Activated CD4-positive, alpha-beta T cell treated with anti-CD3 and anti-CD28 coated beads for 36 hours (primary cell): ENCODE results near the gene KLRK1. TPM values are rescaled to one million over a fixed set of nuclear protein-coding genes. Genes with fewer than 3 reads are reported as not detected.
"Not testable (repeated sequence)": the region's sequence is repeated elsewhere in the genome, so short reads cannot be mapped to it uniquely, and the experiment has no call there.

ENCODE experiments used
- ATAC-seq: fragments of 200-7000 bp; cut with Tn5 transposase; one replicate; pipeline ENCODE4 v1.10.0; 2021; ENCODE audit warnings: mild to moderate bottlenecking, moderate library complexity
- CTCF ChIA-PET: fragments of 350-600 bp; sonication (Branson Sonifier 250); formaldehyde crosslinking; loops from one replicate; lab custom pipeline; 2021; ENCODE audit warnings: antibody characterized with exemption; lab: Charles Lee
- POLR2A ChIA-PET: fragments of 350-600 bp; sonication (Branson Sonifier 250); formaldehyde crosslinking; loops from one replicate; lab custom pipeline; 2021; ENCODE audit warnings: antibody characterized with exemption, inconsistent platforms; lab: Charles Lee
- DNase-seq: peaks from one replicate; pipeline ENCODE4 v3.0.0-alpha.2; 2020
- H3K27ac Mint-ChIP-seq: one replicate; pipeline ENCODE4 v1.8.0; 2021; ENCODE audit warnings: mixed read lengths
- H3K27me3 Mint-ChIP-seq: one replicate; pipeline ENCODE4 v1.8.0; 2021; ENCODE audit warnings: mixed read lengths
- H3K36me3 Mint-ChIP-seq: one replicate; pipeline ENCODE4 v1.8.0; 2021; ENCODE audit warnings: low read depth, mixed read lengths
- H3K4me1 Mint-ChIP-seq: one replicate; pipeline ENCODE4 v1.8.0; 2021; ENCODE audit warnings: mixed read lengths
- H3K4me3 Mint-ChIP-seq: one replicate; pipeline ENCODE4 v1.8.0; 2021; ENCODE audit warnings: mild to moderate bottlenecking, moderate library complexity, mixed read lengths
- H3K9me3 Mint-ChIP-seq: one replicate; pipeline ENCODE4 v1.8.0; 2021; ENCODE audit warnings: low read depth, mixed read lengths
- intact Hi-C, 2 experiments: fragments of 100-400 bp; cut with DNase I in 1 of 2; cut with micrococcal nuclease in 1 of 2; formaldehyde crosslinking; loops; one replicate each; pipeline versions ENCODE4 v1.14.2 to v1.15.1; 2022 to 2024; cut with DNase I, micrococcal nuclease
- total RNA-seq, 2 experiments: library from RNA; stranded (reverse); gene quantifications; one replicate each; pipeline ENCODE4 v1.2.3, GENCODE V29; 2021

The KLRK1 gene
- total RNA-seq, 2 experiments from 2014 or later: not detected

DNA sequence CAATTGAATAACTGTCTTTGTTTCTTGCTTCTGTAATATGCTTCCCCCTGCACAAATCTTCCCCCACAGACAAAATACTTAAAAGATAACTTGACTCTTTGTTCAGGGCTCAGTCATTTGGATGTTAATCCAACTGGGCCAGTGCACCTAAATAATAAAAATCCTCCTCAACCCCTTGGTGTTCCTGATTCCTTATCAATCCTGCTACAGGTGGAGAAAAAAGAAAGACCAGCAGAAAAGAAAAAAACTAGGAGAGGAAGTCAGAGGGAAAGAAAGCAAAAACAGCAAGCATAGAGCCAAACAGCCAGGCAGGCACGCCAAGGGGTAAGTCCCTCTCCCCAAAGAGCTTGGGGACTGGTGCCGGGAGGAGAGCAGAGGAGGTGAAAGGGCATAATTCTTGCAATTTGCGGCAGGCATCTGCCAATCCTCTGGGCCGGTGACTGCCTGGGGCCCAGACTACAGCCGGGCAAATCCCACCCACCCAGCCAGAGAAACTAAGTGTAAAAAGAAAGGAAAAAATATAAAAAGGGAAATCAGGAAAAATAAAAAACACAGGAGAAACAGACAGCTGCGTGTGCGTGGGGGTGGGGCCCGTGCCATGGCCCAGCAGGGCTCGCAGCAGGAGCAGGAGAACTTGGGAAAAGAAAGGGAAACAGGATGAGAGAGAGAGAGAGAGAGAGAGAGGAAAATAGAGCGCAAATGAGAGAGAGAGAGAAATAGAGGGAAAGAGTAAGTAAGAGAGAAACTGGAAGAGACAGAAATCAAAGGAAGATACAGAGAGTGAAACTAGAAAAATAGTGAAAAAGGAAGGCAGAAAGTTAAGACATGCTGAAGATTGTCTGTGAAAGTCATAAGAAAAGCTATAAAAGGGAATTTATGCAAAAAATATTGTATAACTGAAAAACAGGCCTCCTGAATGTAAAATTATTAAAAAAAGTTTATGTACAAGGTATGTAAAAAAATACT is 21.4 kb downstream of the KLRK1 start:
- ChIA-PET CTCF (interaction anchor here (1.6 kb wide), 1 partner anchor 22 kb away, joined by 4 read pairs; no protein-coding TSS in a partner anchor), POLR2A (no interaction called here)
- no peak for DNase-seq
- Mint-ChIP-seq H3K27me3 (no peaks in the 10 kb centered on the region), H3K9me3 (peaks cover 4% of the 10 kb centered on the region), H3K4me1 (peaks cover 10% of the 10 kb centered on the region), H3K36me3 (peaks cover 2% of the 10 kb centered on the region), H3K4me3 (no peak overlapping the region), H3K27ac (no peak overlapping the region)
- no peak for ATAC-seq
- intact Hi-C loops: loop anchor here in 1 of 2 experiments (10.0 kb wide), 1 partner anchor 624 kb away; no protein-coding TSS in a partner anchor

DNA sequence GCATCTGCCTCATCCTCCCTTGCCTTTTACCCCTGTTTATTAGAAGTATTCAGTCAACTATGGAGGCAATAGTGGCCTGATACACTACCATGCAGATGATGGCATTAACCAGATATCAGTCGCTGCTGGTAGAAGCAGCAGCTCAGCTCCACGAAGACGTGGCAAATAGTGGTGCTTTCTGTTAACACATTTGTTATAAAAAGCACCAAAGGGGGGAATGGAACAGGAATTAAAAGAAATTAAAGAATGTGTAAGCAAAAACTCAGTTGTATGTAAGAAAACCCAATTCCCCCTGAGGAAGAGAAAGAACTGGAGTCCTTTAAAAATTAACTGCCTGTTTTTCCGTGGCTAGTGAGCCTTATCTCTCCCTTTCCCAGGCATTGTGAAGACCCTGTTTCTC is 22.1 kb downstream of the KLRK1 start:
- DNase-seq, H3K9me3 Mint-ChIP-seq, H3K27ac Mint-ChIP-seq, H3K4me1 Mint-ChIP-seq, H3K36me3 Mint-ChIP-seq, POLR2A ChIA-PET, H3K27me3 Mint-ChIP-seq, ATAC-seq, H3K4me3 Mint-ChIP-seq: not testable (repeated sequence)
- intact Hi-C loops: loop anchor here in 1 of 2 experiments (10.0 kb wide), 1 partner anchor 623 kb away; no protein-coding TSS in a partner anchor
- CTCF ChIA-PET: interaction anchor here (1.2 to 1.6 kb wide), 2 partner anchors 23 to 132 kb away, joined by 4 read pairs; no protein-coding TSS in a partner anchor

DNA sequence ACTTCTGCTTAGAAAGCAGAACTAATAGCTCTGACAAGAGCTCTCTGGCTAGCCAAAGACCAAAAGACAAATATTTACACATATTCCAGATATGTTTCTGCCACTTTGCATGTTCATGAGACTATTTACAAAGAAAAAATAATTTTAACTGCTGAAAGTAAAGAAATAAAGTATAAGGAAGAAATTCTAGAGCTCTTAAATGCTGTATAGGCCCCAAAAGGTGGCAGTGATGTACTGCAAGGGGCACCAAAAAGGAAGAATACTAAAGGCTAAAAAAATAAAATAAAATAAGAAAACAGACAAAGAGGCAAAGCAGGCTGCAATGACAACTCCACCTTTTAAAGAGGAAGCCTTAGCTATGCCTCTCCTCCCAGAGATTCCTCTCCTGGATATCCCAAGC is 23.0 kb downstream of the KLRK1 start:
- no peaks in the 10 kb centered on the region for H3K27me3 Mint-ChIP-seq
- ChIA-PET POLR2A (interaction anchor here (0.6 kb wide), 1 partner anchor 244 kb away, joined by 4 read pairs; no protein-coding TSS in a partner anchor), CTCF (interaction anchor here (0.8 to 1.6 kb wide), 6 partner anchors 10 to 1168 kb away, joined by 3 to 4 read pairs (median 4); no protein-coding TSS in a partner anchor)
- no peak overlapping the region for H3K27ac Mint-ChIP-seq
- ATAC-seq: no peak
- H3K36me3 Mint-ChIP-seq: peaks cover 2% of the 10 kb centered on the region
- no peak for DNase-seq
- H3K4me3 Mint-ChIP-seq: no peak overlapping the region
- intact Hi-C loops: loop anchor here in 1 of 2 experiments (10.0 kb wide), 1 partner anchor 622 kb away; no protein-coding TSS in a partner anchor
- peaks cover 4% of the 10 kb centered on the region for H3K9me3 Mint-ChIP-seq
- peaks cover 3% of the 10 kb centered on the region for H3K4me1 Mint-ChIP-seq

DNA sequence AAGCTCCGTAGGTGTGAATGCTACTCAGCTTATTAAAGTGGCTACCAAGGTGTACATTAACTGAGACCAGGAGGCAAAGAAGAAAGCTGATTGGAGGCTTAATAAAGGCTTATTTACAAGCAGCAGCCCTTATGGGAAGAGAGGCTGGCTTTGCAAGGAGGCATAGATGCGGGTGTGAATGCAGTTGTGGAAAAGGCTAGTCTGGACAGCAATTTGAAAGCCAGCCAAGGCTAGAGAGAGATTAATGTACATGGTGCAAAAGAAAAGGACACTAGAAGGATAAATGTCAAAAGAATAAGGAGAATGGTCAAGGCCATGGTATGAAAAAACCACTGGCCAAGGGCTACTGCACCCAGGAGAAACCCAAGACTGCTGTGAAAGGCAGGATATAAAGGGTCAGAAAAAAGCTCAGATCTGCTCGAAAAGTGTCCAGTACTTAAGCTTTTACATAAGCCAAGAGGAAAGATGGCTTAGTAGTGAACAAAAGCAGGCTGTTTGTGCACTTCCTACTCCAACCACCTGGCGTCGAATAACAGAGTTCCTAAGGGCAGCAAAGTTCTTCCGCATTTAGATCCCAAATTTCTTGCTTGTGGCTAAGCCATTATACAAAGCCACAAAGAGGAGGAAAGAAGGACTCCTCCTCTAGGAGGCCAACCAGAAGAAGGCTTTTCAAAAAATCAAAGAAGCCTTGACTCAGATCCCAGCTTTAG is 24.0 kb downstream of the KLRK1 start:
- DNase-seq (no peak), ATAC-seq (no peak)
- Mint-ChIP-seq H3K27me3 (no peaks in the 10 kb centered on the region), H3K4me3 (no peak overlapping the region), H3K36me3 (peaks cover 2% of the 10 kb centered on the region), H3K27ac (no peak overlapping the region), H3K9me3 (peaks cover 4% of the 10 kb centered on the region), H3K4me1 (peaks cover 3% of the 10 kb centered on the region)
- intact Hi-C loops: loop anchor here in 1 of 2 experiments (1.0 to 10.0 kb wide), 5 partner anchors 45 to 805 kb away; partner anchors contain the start of genes MAGOHB and SMIM10L1
- ChIA-PET CTCF (interaction anchor here (0.6 to 1.5 kb wide), 6 partner anchors 11 to 852 kb away, joined by 3 read pairs; no protein-coding TSS in a partner anchor), POLR2A (interaction anchor here (1.7 kb wide), 1 partner anchor 152 kb away, joined by 4 read pairs; no protein-coding TSS in a partner anchor)

DNA sequence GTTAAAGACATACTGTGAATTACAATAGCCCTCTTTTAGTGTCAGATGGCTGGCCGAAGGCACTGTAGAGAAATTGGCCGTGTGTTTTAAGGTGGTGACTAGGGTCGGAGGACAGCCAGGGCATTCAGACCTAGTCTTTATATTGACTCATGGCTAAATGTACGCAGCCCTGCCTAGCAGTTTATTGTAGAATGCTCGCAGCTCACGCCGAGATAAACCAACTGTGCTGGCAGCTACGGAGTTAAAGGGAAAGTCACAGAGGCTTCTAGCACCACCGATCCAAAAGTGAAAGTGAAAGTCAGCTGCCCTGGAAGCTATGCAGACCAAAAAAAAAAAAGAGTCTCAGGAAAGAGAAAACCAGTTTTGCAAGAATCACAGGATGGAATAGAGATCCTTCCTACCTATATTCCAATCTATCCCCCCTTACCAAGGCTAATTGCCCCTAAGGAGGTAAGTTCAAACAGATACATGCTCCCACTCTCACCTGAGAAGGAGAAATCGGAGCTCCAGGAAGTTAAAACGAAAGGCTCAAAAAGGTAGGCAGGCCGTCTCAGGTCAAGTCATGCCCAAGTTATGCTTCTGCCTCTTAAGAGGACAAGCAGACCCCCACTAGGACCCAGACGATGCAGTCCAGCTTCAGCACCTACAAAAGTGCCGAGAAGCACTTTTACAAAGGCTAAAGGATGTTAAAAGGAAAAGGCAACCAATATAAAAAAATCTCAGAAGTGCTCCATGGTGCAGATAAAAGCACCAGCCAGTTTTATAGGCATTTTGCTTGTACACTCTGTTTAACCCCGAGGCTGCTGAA is 24.8 kb downstream of the KLRK1 start:
- no peak overlapping the region for H3K4me3 Mint-ChIP-seq
- H3K9me3 Mint-ChIP-seq: peaks cover 4% of the 10 kb centered on the region
- CTCF ChIA-PET: interaction anchor here (0.6 to 1.2 kb wide), 7 partner anchors 9 to 818 kb away, joined by 3 to 4 read pairs (median 3); no protein-coding TSS in a partner anchor
- H3K27me3 Mint-ChIP-seq: no peaks in the 10 kb centered on the region
- intact Hi-C loops: loop anchor here in 1 of 2 experiments (1.0 to 10.0 kb wide), 6 partner anchors 44 to 806 kb away; partner anchors contain the start of genes MAGOHB and SMIM10L1
- peak; percentile 76 for DNase-seq
- no peak overlapping the region for H3K27ac Mint-ChIP-seq
- H3K36me3 Mint-ChIP-seq: peaks cover 2% of the 10 kb centered on the region
- peak; percentile 84 for ATAC-seq
- H3K4me1 Mint-ChIP-seq: peaks cover 3% of the 10 kb centered on the region
- POLR2A ChIA-PET: interaction anchor here (0.6 to 1.7 kb wide), 2 partner anchors 43 to 152 kb away, joined by 4 read pairs; no protein-coding TSS in a partner anchor

DNA sequence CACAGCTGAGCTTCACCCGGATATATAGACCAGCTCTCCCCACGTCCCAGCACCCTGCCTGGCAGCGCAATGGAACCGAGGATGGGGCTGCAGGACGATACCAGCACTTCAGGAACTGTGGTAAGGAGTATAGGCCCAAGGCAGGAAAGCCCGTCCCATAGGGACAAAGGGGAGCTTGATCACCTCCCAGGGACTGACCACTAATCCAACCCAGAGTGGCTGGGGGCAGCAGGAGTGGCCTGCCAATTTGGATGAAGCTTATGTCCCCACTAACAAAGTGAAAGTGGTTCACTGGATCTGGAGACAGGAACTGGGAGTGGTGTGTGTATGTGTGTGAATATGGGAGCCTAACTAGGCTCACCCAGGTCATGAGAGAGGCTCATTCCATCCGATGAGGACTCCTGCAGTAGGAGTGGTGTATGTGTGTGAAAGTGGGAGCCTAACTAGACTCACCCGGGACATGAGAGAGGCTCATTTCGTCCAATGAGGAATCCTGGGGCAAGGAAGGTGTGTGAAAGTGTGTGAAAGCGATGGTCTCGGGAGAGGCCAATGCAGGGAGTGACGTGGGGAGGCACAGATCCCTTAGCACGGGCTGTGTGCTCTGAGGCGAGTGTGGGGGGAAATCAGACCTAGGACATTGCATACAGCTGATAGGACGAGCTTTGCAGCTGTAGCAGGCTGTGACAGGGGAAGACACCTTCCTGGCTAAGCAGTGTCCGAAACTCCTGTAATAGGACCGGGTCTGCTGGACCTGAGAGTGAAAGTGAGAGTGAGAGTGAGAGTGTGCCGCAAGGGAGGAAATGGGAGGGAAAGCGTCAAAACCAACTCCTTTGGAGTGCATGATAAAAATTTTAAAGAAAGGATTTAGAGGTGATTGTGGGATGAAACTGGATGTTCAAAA is 25.7 kb downstream of the KLRK1 start:
- Mint-ChIP-seq H3K27ac (no peak overlapping the region), H3K27me3 (no peaks in the 10 kb centered on the region), H3K36me3 (peaks cover 2% of the 10 kb centered on the region), H3K9me3 (peaks cover 4% of the 10 kb centered on the region), H3K4me3 (no peak overlapping the region), H3K4me1 (peaks cover 4% of the 10 kb centered on the region)
- ChIA-PET POLR2A (interaction anchor here (0.6 to 1.7 kb wide), 2 partner anchors 43 to 151 kb away, joined by 4 read pairs; no protein-coding TSS in a partner anchor), CTCF (interaction anchor here (0.6 to 1.2 kb wide), 2 partner anchors 34 to 154 kb away, joined by 3 read pairs; no protein-coding TSS in a partner anchor)
- DNase-seq (peak; percentile 38), ATAC-seq (peak; percentile 63)
- intact Hi-C loops: loop anchor here in 1 of 2 experiments (1.0 to 10.0 kb wide), 3 partner anchors 43 to 619 kb away; no protein-coding TSS in a partner anchor

DNA sequence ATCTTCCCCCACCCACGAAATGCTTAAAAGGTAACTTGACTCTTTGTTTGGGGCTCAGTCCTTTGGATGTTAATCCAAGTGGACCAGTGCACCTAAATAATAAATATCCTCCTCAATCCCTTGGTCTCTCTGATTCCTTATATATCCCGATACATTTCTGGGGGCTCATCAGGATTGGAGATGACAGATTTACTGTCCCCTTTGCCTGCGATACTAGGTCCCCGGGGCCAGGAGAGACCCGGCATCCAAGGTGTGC is 26.3 kb downstream of the KLRK1 start:
- DNase-seq: no peak
- no peak overlapping the region for H3K4me3 Mint-ChIP-seq
- CTCF ChIA-PET: no interaction called here

DNA sequence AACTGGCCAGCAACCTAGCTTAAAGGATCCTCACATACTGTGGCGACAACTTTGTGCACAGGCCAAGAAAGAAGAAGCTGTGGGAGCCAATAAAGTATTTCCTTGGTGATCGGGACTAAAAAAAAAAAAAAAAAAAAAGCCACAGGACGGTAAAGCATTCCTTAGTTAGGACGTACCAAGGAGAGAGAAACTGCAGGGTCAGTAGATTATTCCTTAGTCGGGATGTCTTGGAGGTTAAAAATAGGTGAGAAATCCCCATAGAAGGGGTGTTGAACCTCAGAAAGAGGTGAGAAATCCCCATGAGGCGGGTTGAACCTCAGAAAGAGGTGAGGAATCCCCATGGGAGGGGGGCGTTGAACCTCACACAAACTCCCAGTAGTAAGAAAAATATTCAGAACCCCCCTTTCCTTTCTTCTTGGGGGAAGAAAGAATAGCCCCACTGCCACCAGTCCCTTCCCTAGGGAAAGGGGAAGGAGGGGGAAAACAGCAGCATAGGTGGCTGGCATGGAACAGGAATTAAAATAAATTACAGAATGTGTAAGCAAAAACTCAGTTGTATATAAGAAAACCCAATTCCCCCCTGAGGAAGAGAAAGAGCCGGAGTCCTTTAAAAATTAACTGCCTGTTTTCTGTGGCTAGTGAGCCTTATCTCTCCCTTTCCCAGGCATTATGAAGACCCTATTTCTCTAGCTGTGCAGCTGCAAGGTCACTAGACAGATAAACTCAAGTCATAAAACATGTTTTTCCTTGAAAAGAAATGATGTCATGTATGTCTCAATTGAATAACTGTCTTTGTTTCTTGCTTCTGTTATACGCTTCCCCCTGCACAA is 26.8 kb downstream of the KLRK1 start:
- Mint-ChIP-seq H3K4me1 (peaks cover 2% of the 10 kb centered on the region), H3K9me3 (peaks cover 2% of the 10 kb centered on the region), H3K27ac (no peak overlapping the region), H3K27me3 (no peaks in the 10 kb centered on the region), H3K4me3 (no peak overlapping the region), H3K36me3 (peaks cover 2% of the 10 kb centered on the region)
- CTCF ChIA-PET: no interaction called here
- no peak for DNase-seq
- ATAC-seq: no peak
- intact Hi-C loops: loop anchor here in 1 of 2 experiments (10.0 kb wide), 1 partner anchor 618 kb away; no protein-coding TSS in a partner anchor
- POLR2A ChIA-PET: no interaction called here

More for the DNA sequence above, 26.3 kb downstream of the KLRK1 start:
- peaks cover 4% of the 10 kb centered on the region for H3K9me3 Mint-ChIP-seq
- intact Hi-C loops: loop anchor here in 1 of 2 experiments (10.0 kb wide), 1 partner anchor 619 kb away; no protein-coding TSS in a partner anchor
- POLR2A ChIA-PET: no interaction called here
- peaks cover 2% of the 10 kb centered on the region for H3K4me1 Mint-ChIP-seq
- H3K36me3 Mint-ChIP-seq: peaks cover 2% of the 10 kb centered on the region
- no peaks in the 10 kb centered on the region for H3K27me3 Mint-ChIP-seq
- no peak for ATAC-seq
- H3K27ac Mint-ChIP-seq: no peak overlapping the region

DNA sequence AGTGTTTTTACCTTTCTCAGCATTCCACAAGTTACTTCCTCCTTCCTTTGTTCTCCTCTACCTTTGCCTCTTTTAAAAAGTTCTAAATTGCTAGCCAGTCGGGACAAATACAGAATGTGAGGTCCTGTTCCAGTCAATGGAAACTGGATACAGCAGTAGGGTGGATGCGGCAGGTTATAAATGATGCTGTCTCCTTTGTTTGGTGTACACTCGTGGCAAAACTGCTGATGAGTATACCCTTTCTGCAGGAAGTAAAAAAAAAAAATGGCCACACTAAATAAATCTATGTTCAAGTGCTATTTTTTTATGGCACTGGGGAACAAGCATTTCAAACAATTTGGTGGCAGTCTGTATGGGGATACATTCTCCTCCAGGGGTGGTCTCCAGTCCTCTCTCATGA is 27.5 kb downstream of the KLRK1 start:
- no peak overlapping the region for H3K4me3 Mint-ChIP-seq
- H3K36me3 Mint-ChIP-seq: no peaks in the 10 kb centered on the region
- intact Hi-C loops: loop anchor here in 1 of 2 experiments (10.0 kb wide), 1 partner anchor 618 kb away; no protein-coding TSS in a partner anchor
- no peak overlapping the region for H3K27ac Mint-ChIP-seq
- no peaks in the 10 kb centered on the region for H3K9me3 Mint-ChIP-seq
- no peaks in the 10 kb centered on the region for H3K27me3 Mint-ChIP-seq
- peaks cover 2% of the 10 kb centered on the region for H3K4me1 Mint-ChIP-seq
- POLR2A ChIA-PET: no interaction called here
- CTCF ChIA-PET: no interaction called here
- DNase-seq: no peak
- ATAC-seq: no peak
